ENCODE results near the gene PADI2.

PADI2 gene

GRCh38 chr1:17099616-17100340 lies 19.5 kb downstream of the PADI2 start:
- Histone ChIP-seq H3K4me2 (ENCODE audit: low read length) (no peak overlapping the region), H3F3A (ENCODE audit: insufficient read depth, low read length) (no peaks in the 10 kb centered on the region), H4K20me1 (ENCODE audit: insufficient read depth, low read length) (no peaks in the 10 kb centered on the region), H3K36me3 (ENCODE audit: insufficient read depth, low read length) (no peaks in the 10 kb centered on the region), H3K27ac (ENCODE audit: low read depth, low read length, poor library complexity, severe bottlenecking) (no peak overlapping the region), H3K9ac (ENCODE audit: low read length) (no peak overlapping the region), H3K4me1 (ENCODE audit: insufficient read depth, low read length, severe bottlenecking) (no peaks in the 10 kb centered on the region), H2AFZ (ENCODE audit: low read length) (no peak overlapping the region), H3K27me3 (ENCODE audit: insufficient read depth, low read length) (0 out of 2 replicates have a peak, but pooled peaks cover 3% of the 10 kb centered on the region), H3K4me3 (ENCODE audit: low read depth, low read length, poor library complexity, severe bottlenecking) (no peak overlapping the region), H3K9me3 (ENCODE audit: low read length) (no peaks in the 10 kb centered on the region), H3K9me2 (ENCODE audit: low read depth, low read length) (no peaks in the 10 kb centered on the region), H3K79me2 (ENCODE audit: insufficient read depth, low read length) (no peaks in the 10 kb centered on the region)
- TF ChIP-seq EZH2 (IDR thresholded peaks at IDR 0.05; ENCODE audit: borderline replicate concordance, low read length) (no peak), CTCF (IDR thresholded peaks at IDR 0.05; ENCODE audit: low read length) (no peak)

- H3F3A ChIP-seq (ENCODE audit: insufficient read depth, low read length): no peaks in the 10 kb centered on the region
- no peak overlapping the region for H3K4me3 ChIP-seq (ENCODE audit: low read depth, low read length, poor library complexity, severe bottlenecking)
- H3K9me3 ChIP-seq (ENCODE audit: low read length): no peaks in the 10 kb centered on the region
- H3K27ac ChIP-seq (ENCODE audit: low read depth, low read length, poor library complexity, severe bottlenecking): no peak overlapping the region
- no peak overlapping the region for H2AFZ ChIP-seq (ENCODE audit: low read length)
- no peak overlapping the region for H3K4me2 ChIP-seq (ENCODE audit: low read length)
- H3K79me2 ChIP-seq (ENCODE audit: insufficient read depth, low read length): no peaks in the 10 kb centered on the region
- H3K9me2 ChIP-seq (ENCODE audit: low read depth, low read length): no peaks in the 10 kb centered on the region
- H3K36me3 ChIP-seq (ENCODE audit: insufficient read depth, low read length): no peaks in the 10 kb centered on the region
- 0 out of 2 replicates have a peak, but pooled peaks cover 3% of the 10 kb centered on the region for H3K27me3 ChIP-seq (ENCODE audit: insufficient read depth, low read length)
- no peaks in the 10 kb centered on the region for H4K20me1 ChIP-seq (ENCODE audit: insufficient read depth, low read length)
- H3K9ac ChIP-seq (ENCODE audit: low read length): no peak overlapping the region
- TF ChIP-seq EZH2 (IDR thresholded peaks at IDR 0.05; ENCODE audit: borderline replicate concordance, low read length) (no peak), CTCF (IDR thresholded peaks at IDR 0.05; ENCODE audit: low read length) (no peak)
- H3K4me1 ChIP-seq (ENCODE audit: insufficient read depth, low read length, severe bottlenecking): no peaks in the 10 kb centered on the region
Measured at GRCh38 chr1:17098446-17099317, 20.6 kb downstream of the PADI2 start.

GRCh38 chr1:17097787-17098186 lies 21.5 kb downstream of the PADI2 start:
- Histone ChIP-seq H3K27me3 (ENCODE audit: insufficient read depth, low read length) (no peaks in the 10 kb centered on the region), H2AFZ (ENCODE audit: low read length) (no peak overlapping the region), H3K9me3 (ENCODE audit: low read length) (no peaks in the 10 kb centered on the region), H3K9me2 (ENCODE audit: low read depth, low read length) (no peaks in the 10 kb centered on the region), H3K27ac (ENCODE audit: low read depth, low read length, poor library complexity, severe bottlenecking) (no peak overlapping the region), H3K4me1 (ENCODE audit: insufficient read depth, low read length, severe bottlenecking) (no peaks in the 10 kb centered on the region), H3K36me3 (ENCODE audit: insufficient read depth, low read length) (no peaks in the 10 kb centered on the region), H3K79me2 (ENCODE audit: insufficient read depth, low read length) (no peaks in the 10 kb centered on the region), H3K4me2 (ENCODE audit: low read length) (no peak overlapping the region), H4K20me1 (ENCODE audit: insufficient read depth, low read length) (no peaks in the 10 kb centered on the region), H3F3A (ENCODE audit: insufficient read depth, low read length) (no peaks in the 10 kb centered on the region), H3K9ac (ENCODE audit: low read length) (no peak overlapping the region), H3K4me3 (ENCODE audit: low read depth, low read length, poor library complexity, severe bottlenecking) (no peak overlapping the region)
- TF ChIP-seq CTCF (IDR thresholded peaks at IDR 0.05; ENCODE audit: low read length): no peak
- no peak for TF ChIP-seq EZH2 (IDR thresholded peaks at IDR 0.05; ENCODE audit: borderline replicate concordance, low read length)
